Gastroesophageal sphincter (tissue), 3 donors: ENCODE data around the gene BCO2.

Experiments used
- CTCF ChIP-seq, 4 experiments: fragments of 200-600 bp in 2 of 4; fragments of 450-650 bp in 2 of 4; sonication (generic) in 1 of 4; IDR thresholded peaks; one replicate each; pipeline ENCODE4 v1.5.1; 2017 to 2019; ENCODE audit warnings: antibody characterized with exemption in 4 of 4, mild to moderate bottlenecking in 2 of 4, moderate library complexity in 2 of 4
- POLR2A ChIP-seq, 2 donors: fragments of 450-650 bp; IDR thresholded peaks; one replicate each; pipeline ENCODE4 v1.6.1; 2017; ENCODE audit warnings: antibody characterized with exemption in 2 of 2, mild to moderate bottlenecking in 2 of 2, moderate library complexity in 1 of 2

- TF ChIP-seq CTCF (IDR thresholded peaks at IDR 0.05) (no peak), POLR2A (IDR thresholded peaks at IDR 0.05) (no peak)
These were observed 62.7 kb downstream of the BCO2 start for GRCh38 chr11:112238041-112238440.
